Sigmoid colon (tissue), 4 donors: ENCODE results near the gene TOX2.

Experiments used
- EP300 ChIP-seq, 4 donors: sonication (generic); formaldehyde crosslinking; IDR thresholded peaks; one replicate each; pipeline ENCODE4 v1.6.1; 2017; ENCODE audit warnings: antibody characterized with exemption in 4 of 4
- POLR2A ChIP-seq, 2 donors: fragments of 450-650 bp; IDR thresholded peaks; one replicate each; pipeline ENCODE4 v1.6.1; 2016; ENCODE audit warnings: antibody characterized with exemption in 2 of 2, mild to moderate bottlenecking in 2 of 2, moderate library complexity in 2 of 2
- POLR2AphosphoS5 ChIP-seq, 4 donors: sonication (generic); formaldehyde crosslinking; IDR thresholded peaks; one replicate each; pipeline ENCODE4 v1.6.1; 2017; ENCODE audit warnings: antibody characterized with exemption in 4 of 4

DNA sequence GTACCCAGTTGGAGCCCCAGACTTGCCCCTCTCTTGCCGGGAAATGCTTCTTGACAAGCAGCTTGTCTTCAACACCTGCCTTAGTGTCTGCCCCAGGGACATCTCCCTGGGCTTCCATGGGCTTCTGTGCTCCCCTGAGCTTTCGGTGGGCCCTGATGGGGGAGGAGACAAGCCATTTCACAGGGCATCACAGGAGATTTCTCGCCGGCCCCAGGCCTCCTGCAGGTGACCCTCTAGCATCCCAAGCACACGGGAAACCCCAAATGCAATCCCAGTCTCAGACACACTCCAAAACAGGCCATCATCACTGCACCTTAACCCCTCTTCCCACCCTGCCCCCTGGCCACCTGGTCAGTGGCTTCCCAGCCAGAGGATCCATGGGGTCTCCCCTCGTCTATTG lies 197.8 kb downstream of the TOX2 start:
- TF ChIP-seq EP300 (IDR thresholded peaks at IDR 0.05) (no peak), POLR2A (IDR thresholded peaks at IDR 0.05) (no peak), POLR2AphosphoS5 (IDR thresholded peaks at IDR 0.05) (no peak)
